ENCODE data around the gene GREB1L.
A peak's percentile ranks its signal among the peaks of the same experiment; 100 is the strongest.
"Not testable (repeated sequence)": the region's sequence is repeated elsewhere in the genome, so short reads cannot be mapped to it uniquely, and the experiment has no call there.

The GREB1L gene

DNA sequence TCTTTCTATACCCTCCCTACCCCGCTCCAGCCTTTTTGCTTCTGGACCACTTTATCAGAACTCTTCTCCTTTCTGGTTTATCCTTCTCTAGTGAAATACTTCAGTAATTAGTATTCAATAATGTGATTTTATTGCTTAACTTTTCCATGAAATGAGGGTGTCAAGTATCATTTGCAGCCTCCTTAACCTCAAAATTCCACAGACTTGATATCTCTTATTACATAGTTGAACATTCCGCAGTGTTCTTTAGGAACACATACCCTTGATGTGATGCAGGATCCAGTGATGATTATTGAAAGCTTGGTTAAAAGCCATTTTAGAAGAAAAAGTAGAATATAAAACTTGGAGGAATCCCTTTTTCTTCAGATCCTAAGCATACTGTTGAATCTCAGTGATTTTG lies 94.8 kb downstream of the GREB1L start:
- no peaks in the 10 kb centered on the region for H3K9me3 Mint-ChIP-seq
- H3K27me3 Mint-ChIP-seq, result no peaks in the 10 kb centered on the region
- no peaks in the 10 kb centered on the region for H3K4me1 Mint-ChIP-seq
- H3K36me3 Mint-ChIP-seq, result no peaks in the 10 kb centered on the region
- DNase-seq (ENCODE audit: low spot score in 2 of 2), result no peak
- no peak overlapping the region for H3K27ac Mint-ChIP-seq
- no peak for ATAC-seq (ENCODE audit: low read depth)
- H3K4me3 Mint-ChIP-seq, result no peak overlapping the region

- no peak overlapping the region for H3K27ac Mint-ChIP-seq
- no peaks in the 10 kb centered on the region for H3K36me3 Mint-ChIP-seq
- H3K27me3 Mint-ChIP-seq, result no peaks in the 10 kb centered on the region
- H3K4me1 Mint-ChIP-seq, result no peaks in the 10 kb centered on the region
- no peaks in the 10 kb centered on the region for H3K9me3 Mint-ChIP-seq
- no peak for ATAC-seq (ENCODE audit: low read depth)
- no peak for DNase-seq (ENCODE audit: low spot score in 2 of 2)
- H3K4me3 Mint-ChIP-seq, result no peak overlapping the region
These were observed 99.1 kb downstream of the GREB1L start for GRCh38 chr18:21341141-21341540.

GRCh38 chr18:21342372-21342771 lies 100.3 kb downstream of the GREB1L start:
- Mint-ChIP-seq H3K9me3 (peaks cover 3% of the 10 kb centered on the region), H3K27me3 (peaks cover 2% of the 10 kb centered on the region), H3K4me1 (no peaks in the 10 kb centered on the region), H3K27ac (no peak overlapping the region), H3K36me3 (no peaks in the 10 kb centered on the region), H3K4me3 (no peak overlapping the region)
- DNase-seq (ENCODE audit: low spot score in 2 of 2) (no peak), ATAC-seq (ENCODE audit: low read depth) (no peak)

GRCh38 chr18:21344860-21345259 lies 102.8 kb downstream of the GREB1L start:
- ATAC-seq (ENCODE audit: low read depth), result no peak
- H3K9me3 Mint-ChIP-seq, result peaks cover 5% of the 10 kb centered on the region

DNA sequence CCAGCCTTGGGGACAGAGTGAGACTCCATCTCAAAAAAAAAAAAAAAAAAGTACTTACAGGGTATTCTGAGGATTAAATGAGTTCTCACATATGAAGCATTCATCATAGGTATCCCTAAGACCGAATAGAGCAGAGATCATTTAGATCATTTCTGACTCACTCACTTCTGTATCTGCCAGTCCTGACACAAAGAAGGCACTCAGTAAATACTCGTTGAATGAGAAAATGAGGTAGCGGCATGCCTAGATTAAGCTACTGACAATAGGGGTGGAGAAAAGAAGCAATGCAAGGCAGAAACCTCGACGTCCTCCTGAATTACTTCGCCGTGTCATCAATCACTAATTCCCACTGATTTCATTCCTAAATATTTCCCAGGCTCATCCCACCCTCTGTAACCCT lies 103.8 kb downstream of the GREB1L start:
- Mint-ChIP-seq H3K4me1 (no peaks in the 10 kb centered on the region), H3K36me3 (no peaks in the 10 kb centered on the region), H3K27me3 (peaks cover 3% of the 10 kb centered on the region), H3K27ac (no peak overlapping the region), H3K9me3 (peaks cover 5% of the 10 kb centered on the region), H3K4me3 (no peak overlapping the region)
- ATAC-seq (ENCODE audit: low read depth) (no peak), DNase-seq (ENCODE audit: low spot score in 2 of 2) (no peak)

More at GRCh38 chr18:21344860-21345259, 102.8 kb downstream of the GREB1L start:
- DNase-seq (ENCODE audit: low spot score in 2 of 2), result no peak
- H3K4me1 Mint-ChIP-seq, result no peaks in the 10 kb centered on the region
- no peak overlapping the region for H3K27ac Mint-ChIP-seq
- H3K4me3 Mint-ChIP-seq, result no peak overlapping the region
- H3K36me3 Mint-ChIP-seq, result no peaks in the 10 kb centered on the region
- peaks cover 2% of the 10 kb centered on the region for H3K27me3 Mint-ChIP-seq

DNA sequence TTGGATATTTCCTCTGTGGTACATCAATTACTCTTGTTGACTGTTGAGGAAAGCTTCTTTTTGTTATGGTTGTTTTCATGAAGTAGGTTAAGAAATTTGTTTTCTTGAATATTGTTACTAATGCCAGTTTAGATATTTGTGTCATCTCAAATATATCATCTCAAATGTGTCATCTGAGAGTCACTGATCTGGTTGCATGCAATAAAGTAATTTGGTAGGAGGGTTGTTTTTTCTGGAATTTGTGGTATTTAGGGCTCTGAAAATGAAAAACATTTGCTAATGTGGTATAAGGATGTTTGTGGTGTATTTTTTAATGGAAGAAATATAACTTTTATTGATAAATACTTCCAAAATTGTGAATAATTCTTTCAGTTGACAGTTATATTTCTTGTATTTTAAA lies 117.7 kb downstream of the GREB1L start:
- H3K4me1 Mint-ChIP-seq, result no peaks in the 10 kb centered on the region
- ATAC-seq (ENCODE audit: low read depth), result no peak
- H3K27me3 Mint-ChIP-seq, result no peaks in the 10 kb centered on the region
- H3K9me3 Mint-ChIP-seq, result no peaks in the 10 kb centered on the region
- DNase-seq (ENCODE audit: low spot score in 2 of 2), result no peak
- H3K4me3 Mint-ChIP-seq, result no peak overlapping the region
- peak overlapping the region; percentile 16 for H3K27ac Mint-ChIP-seq
- H3K36me3 Mint-ChIP-seq, result no peaks in the 10 kb centered on the region

DNA sequence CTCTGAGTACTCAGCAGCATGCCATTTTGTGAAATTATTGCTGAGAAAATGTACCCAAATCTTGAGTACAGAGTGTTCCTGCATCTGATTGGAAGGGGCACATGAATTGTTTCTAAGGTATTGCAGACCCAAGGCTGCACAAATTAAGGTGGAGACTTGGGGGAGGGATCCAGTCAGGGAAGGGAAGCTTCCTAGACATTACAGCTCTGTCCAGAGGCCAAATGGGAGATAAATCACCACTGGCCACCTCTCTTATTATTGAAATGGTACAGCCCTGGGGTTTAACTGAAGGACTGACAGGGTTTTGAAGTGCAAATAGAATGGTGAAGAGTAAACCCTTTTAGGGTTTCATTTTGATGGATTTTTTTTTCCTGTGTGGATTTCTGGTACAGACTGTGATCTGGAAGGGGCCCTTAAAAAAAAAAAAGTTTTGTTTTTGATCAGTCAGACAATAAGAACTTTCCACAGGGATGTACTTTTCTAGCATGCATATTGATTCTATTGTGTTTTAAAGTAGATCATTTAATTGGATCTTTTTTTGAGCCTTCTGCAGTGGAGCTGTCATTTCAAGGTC lies 119.4 kb downstream of the GREB1L start:
- H3K27me3 Mint-ChIP-seq, result no peaks in the 10 kb centered on the region
- no peak overlapping the region for H3K27ac Mint-ChIP-seq
- no peaks in the 10 kb centered on the region for H3K9me3 Mint-ChIP-seq
- ATAC-seq (ENCODE audit: low read depth) (no peak), DNase-seq (ENCODE audit: low spot score in 2 of 2) (no peak)
- H3K4me1 Mint-ChIP-seq, result no peaks in the 10 kb centered on the region
- no peaks in the 10 kb centered on the region for H3K36me3 Mint-ChIP-seq
- H3K4me3 Mint-ChIP-seq, result no peak overlapping the region

DNA sequence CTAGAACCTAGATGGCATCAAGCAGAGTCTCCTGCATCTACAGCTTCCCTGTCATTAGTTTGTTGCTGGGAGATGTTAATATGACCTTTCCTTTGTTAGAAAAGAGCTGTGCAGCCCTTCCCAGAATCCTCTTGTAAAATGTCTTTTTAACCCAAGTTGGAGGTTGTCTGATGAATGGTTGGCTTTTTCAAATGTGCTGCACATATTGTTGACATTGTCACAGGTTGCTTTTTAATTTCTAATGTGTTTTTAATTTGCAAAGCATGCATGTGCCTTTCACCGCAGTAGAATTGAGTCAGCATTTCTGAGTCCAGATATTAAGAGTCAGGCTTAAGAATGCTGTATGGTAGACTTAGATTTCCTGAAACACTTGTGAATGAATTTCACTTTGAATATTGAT lies 120.8 kb downstream of the GREB1L start:
- Mint-ChIP-seq H3K27me3 (peaks cover 2% of the 10 kb centered on the region), H3K27ac (no peak overlapping the region), H3K36me3 (no peaks in the 10 kb centered on the region), H3K4me3 (no peak overlapping the region), H3K9me3 (no peaks in the 10 kb centered on the region), H3K4me1 (no peaks in the 10 kb centered on the region)
- ATAC-seq (ENCODE audit: low read depth) (no peak), DNase-seq (ENCODE audit: low spot score in 2 of 2) (no peak)

DNA sequence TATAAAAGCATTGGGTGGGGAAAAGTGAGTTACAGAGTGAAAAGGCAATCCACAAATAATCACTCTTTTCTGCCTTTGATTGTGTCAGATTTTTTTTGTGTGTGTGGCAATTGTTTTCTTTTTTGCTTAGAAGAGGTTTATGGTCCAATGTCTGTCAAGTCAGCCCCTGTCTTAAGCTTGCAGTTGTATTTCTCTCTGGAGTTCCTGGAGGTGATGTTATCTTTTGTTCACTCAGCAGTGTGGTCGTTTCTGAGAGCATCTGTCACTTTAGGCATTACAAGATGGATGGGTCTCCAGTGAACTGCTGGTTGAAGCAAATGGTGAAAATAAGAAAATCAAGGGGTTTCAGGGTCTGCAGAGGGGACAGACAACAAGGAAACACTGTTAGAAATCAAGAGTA lies 121.3 kb downstream of the GREB1L start:
- Mint-ChIP-seq H3K4me3 (no peak overlapping the region), H3K9me3 (no peaks in the 10 kb centered on the region), H3K27me3 (peaks cover 2% of the 10 kb centered on the region), H3K36me3 (no peaks in the 10 kb centered on the region), H3K27ac (no peak overlapping the region), H3K4me1 (no peaks in the 10 kb centered on the region)
- DNase-seq (ENCODE audit: low spot score in 2 of 2), result no peak
- ATAC-seq (ENCODE audit: low read depth), result no peak

- Mint-ChIP-seq H3K4me3 (no peak overlapping the region), H3K36me3 (no peaks in the 10 kb centered on the region), H3K27me3 (peaks cover 2% of the 10 kb centered on the region), H3K27ac (no peak overlapping the region), H3K4me1 (no peaks in the 10 kb centered on the region), H3K9me3 (no peaks in the 10 kb centered on the region)
- no peak for DNase-seq (ENCODE audit: low spot score in 2 of 2)
- ATAC-seq (ENCODE audit: low read depth), result no peak
These were observed 122.4 kb downstream of the GREB1L start for GRCh38 chr18:21364471-21364870.

GRCh38 chr18:21366896-21367295 lies 124.9 kb downstream of the GREB1L start:
- Mint-ChIP-seq H3K36me3 (no peaks in the 10 kb centered on the region), H3K4me1 (no peaks in the 10 kb centered on the region), H3K27ac (no peak overlapping the region), H3K9me3 (no peaks in the 10 kb centered on the region), H3K4me3 (no peak overlapping the region), H3K27me3 (peaks cover 2% of the 10 kb centered on the region)
- ATAC-seq (ENCODE audit: low read depth) (no peak), DNase-seq (ENCODE audit: low spot score in 2 of 2) (no peak)

DNA sequence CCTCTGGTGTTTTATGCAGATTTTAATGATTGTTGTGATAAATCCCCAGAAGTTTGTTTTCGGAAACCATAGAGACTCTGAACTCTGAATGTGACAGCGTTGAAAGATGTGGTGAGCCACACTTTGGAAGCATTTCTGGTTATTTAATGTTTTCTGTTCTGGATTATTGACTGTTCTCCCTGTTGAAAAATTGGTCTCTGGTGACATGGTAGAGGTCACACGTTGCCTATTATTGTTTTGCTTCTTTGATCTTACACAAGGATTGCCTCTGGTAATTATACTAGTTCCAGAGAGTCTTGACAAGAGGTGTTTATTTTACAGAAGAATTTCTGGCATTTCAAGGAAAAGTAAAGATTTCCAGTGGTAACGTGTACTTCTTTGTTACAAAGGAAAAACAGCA lies 127.1 kb downstream of the GREB1L start:
- ATAC-seq (ENCODE audit: low read depth), result no peak
- no peak for DNase-seq (ENCODE audit: low spot score in 2 of 2)
- no peak overlapping the region for H3K4me3 Mint-ChIP-seq
- peaks cover 2% of the 10 kb centered on the region for H3K9me3 Mint-ChIP-seq
- H3K27ac Mint-ChIP-seq, result no peak overlapping the region
- H3K4me1 Mint-ChIP-seq, result no peaks in the 10 kb centered on the region
- H3K36me3 Mint-ChIP-seq, result no peaks in the 10 kb centered on the region
- H3K27me3 Mint-ChIP-seq, result peaks cover 2% of the 10 kb centered on the region

- not testable (repeated sequence) for H3K27me3 Mint-ChIP-seq; DNase-seq (ENCODE audit: low spot score in 2 of 2); H3K27ac Mint-ChIP-seq; H3K36me3 Mint-ChIP-seq; H3K4me1 Mint-ChIP-seq; H3K4me3 Mint-ChIP-seq; ATAC-seq (ENCODE audit: low read depth); H3K9me3 Mint-ChIP-seq
These were observed 127.6 kb downstream of the GREB1L start for GRCh38 chr18:21369597-21369996.

GRCh38 chr18:21383031-21383430 lies 141.0 kb downstream of the GREB1L start:
- DNase-seq (ENCODE audit: low spot score in 2 of 2) (no peak), ATAC-seq (ENCODE audit: low read depth) (no peak)
- Mint-ChIP-seq H3K27me3 (no peaks in the 10 kb centered on the region), H3K4me3 (no peak overlapping the region), H3K27ac (no peak overlapping the region), H3K36me3 (no peaks in the 10 kb centered on the region), H3K9me3 (no peaks in the 10 kb centered on the region), H3K4me1 (no peaks in the 10 kb centered on the region)

DNA sequence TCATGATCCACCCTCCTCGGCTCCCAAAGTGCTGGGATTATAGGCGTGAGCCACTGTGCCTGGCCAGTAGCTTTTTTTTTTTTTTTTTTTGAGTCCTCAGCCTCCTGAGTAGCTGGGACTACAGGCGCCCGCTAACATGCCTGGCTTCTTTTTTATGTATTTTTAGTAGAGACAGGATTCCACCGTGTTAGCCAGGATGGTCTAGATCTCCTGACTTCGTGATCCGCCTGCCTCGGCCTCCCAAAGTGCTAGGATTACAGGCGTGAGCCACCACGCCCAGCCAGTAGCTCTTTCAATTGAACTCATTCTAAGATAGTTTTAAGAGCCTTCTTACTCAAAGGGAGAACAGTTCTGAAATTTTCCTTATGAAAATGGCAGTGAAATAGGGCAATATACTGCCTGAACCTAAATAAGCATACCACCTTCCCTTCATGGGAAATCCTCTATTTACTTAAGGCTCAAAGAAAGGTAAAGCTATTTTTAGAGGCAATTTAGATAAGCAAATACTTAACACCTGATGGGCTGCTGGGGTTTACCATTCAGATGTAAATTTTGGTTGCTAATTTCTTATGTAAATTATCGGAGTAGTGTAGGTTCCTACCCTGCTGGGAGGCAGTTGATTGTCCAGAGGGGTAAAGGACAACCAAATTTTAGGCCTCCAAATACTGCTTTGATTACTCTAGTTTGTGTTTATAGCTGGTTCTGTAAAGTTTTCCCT lies 144.7 kb downstream of the GREB1L start:
- Mint-ChIP-seq H3K4me1 (no peaks in the 10 kb centered on the region), H3K4me3 (no peak overlapping the region), H3K27ac (no peak overlapping the region), H3K27me3 (peaks cover 3% of the 10 kb centered on the region), H3K36me3 (no peaks in the 10 kb centered on the region), H3K9me3 (no peaks in the 10 kb centered on the region)
- ATAC-seq (ENCODE audit: low read depth), result no peak
- DNase-seq (ENCODE audit: low spot score in 2 of 2), result no peak

Data from memory B cell (primary cell).